ENCODE results near the gene IL17A. TPM values are rescaled to one million over a fixed set of nuclear protein-coding genes. Genes with fewer than 3 reads are reported as not detected.

The IL17A gene
- total RNA-seq, 1 donor, result not detected

DNA sequence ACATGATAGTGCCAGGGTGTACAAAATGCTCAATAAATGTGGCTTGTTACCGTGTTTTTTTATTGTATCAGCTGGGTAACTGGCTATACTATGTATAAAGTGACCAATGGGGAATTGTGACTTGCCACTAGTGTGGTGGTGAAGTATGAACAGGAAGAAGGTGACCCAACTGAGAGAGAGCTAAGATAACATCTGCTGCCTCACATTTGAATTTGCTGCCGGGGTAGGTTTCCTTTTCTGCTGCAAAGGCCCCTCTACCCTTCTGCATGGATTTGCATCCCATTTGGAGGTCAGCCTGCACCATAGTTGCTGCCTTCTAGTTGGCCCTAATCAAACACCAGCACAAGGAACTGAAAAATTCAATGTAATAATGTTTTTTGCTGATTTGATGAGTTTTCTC lies 24.1 kb downstream of the IL17A start:
- no peaks in the 10 kb centered on the region for H3K36me3 ChIP-seq (ENCODE audit: insufficient read depth, low read length)
- H3K4me3 ChIP-seq (ENCODE audit: insufficient read depth, low read length), result no peak overlapping the region
- H4K20me1 ChIP-seq (ENCODE audit: insufficient read depth, low read length), result no peaks in the 10 kb centered on the region
- TF ChIP-seq, protein P1, sequence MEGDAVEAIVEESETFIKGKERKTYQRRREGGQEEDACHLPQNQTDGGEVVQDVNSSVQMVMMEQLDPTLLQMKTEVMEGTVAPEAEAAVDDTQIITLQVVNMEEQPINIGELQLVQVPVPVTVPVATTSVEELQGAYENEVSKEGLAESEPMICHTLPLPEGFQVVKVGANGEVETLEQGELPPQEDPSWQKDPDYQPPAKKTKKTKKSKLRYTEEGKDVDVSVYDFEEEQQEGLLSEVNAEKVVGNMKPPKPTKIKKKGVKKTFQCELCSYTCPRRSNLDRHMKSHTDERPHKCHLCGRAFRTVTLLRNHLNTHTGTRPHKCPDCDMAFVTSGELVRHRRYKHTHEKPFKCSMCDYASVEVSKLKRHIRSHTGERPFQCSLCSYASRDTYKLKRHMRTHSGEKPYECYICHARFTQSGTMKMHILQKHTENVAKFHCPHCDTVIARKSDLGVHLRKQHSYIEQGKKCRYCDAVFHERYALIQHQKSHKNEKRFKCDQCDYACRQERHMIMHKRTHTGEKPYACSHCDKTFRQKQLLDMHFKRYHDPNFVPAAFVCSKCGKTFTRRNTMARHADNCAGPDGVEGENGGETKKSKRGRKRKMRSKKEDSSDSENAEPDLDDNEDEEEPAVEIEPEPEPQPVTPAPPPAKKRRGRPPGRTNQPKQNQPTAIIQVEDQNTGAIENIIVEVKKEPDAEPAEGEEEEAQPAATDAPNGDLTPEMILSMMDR (IDR thresholded peaks at IDR 0.05; ENCODE audit: extremely low read depth, low read depth, low read length), result no peak
- H3K27ac ChIP-seq (ENCODE audit: low read depth, low read length), result no peak overlapping the region
- no peaks in the 10 kb centered on the region for H3K27me3 ChIP-seq (ENCODE audit: insufficient read depth, low read length)
- H3K79me2 ChIP-seq (ENCODE audit: insufficient read depth, low read length), result no peaks in the 10 kb centered on the region
- H3K4me1 ChIP-seq (ENCODE audit: insufficient read depth, low read length), result no peaks in the 10 kb centered on the region
- no peak overlapping the region for H2AFZ ChIP-seq (ENCODE audit: low read length)
- no peaks in the 10 kb centered on the region for H3K9me3 ChIP-seq (ENCODE audit: low read depth, low read length)
- H3K4me2 ChIP-seq (ENCODE audit: insufficient read depth, low read length), result no peak overlapping the region
- DNase-seq (ENCODE audit: insufficient read length, low spot score, missing footprints), result no peak

DNA sequence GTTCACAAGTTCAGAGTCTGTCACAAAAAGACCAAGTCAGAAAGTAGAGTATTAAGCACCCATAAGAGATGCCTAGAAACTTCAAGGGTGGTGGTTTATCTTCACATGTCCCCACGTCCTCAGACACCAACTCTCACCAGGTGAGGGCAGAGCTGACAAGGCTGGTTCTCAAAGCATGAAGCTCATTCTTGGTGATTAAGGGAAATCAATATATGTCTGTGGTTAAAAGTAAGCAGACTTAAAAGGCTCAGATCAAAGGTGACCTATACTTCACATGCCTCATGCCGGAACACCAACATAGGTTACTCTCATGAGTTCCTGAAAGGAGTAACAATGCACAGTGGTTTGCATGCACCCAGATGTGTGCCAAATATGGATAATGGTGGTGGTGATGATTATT lies 27.0 kb downstream of the IL17A start:
- no peak for DNase-seq (ENCODE audit: insufficient read length, low spot score, missing footprints)
- Histone ChIP-seq H3K36me3 (ENCODE audit: insufficient read depth, low read length) (no peaks in the 10 kb centered on the region), H3K79me2 (ENCODE audit: insufficient read depth, low read length) (no peaks in the 10 kb centered on the region), H3K27ac (ENCODE audit: low read depth, low read length) (no peak overlapping the region), H3K4me2 (ENCODE audit: insufficient read depth, low read length) (no peak overlapping the region), H2AFZ (ENCODE audit: low read length) (no peak overlapping the region), H3K27me3 (ENCODE audit: insufficient read depth, low read length) (no peaks in the 10 kb centered on the region), H4K20me1 (ENCODE audit: insufficient read depth, low read length) (no peaks in the 10 kb centered on the region), H3K4me1 (ENCODE audit: insufficient read depth, low read length) (no peaks in the 10 kb centered on the region), H3K9me3 (ENCODE audit: low read depth, low read length) (no peaks in the 10 kb centered on the region), H3K4me3 (ENCODE audit: insufficient read depth, low read length) (no peak overlapping the region)
- TF ChIP-seq, protein P1 (IDR thresholded peaks at IDR 0.05; ENCODE audit: extremely low read depth, low read depth, low read length), result no peak

DNA sequence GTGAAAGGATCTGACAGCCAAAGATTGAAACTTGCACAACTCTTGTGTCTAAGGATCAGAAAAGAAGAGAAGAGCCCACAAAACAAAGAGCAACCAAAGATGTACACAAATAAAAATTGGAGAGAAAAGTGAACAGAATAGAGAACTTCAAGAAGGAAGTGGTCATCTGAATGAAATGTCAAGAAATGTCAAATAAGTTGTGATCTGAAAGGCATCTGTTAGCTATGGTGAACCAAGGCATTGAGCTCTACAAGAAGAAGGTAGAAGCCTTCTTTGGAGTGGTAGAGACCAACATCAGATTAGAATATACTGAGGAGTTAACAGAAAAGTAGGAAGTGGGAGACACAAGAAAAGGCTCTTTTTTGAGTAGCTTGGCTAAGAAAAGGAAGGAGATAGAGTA lies 29.6 kb downstream of the IL17A start:
- TF ChIP-seq, protein P1 (IDR thresholded peaks at IDR 0.05; ENCODE audit: extremely low read depth, low read depth, low read length), result no peak
- Histone ChIP-seq H3K4me3 (ENCODE audit: insufficient read depth, low read length) (no peak overlapping the region), H3K79me2 (ENCODE audit: insufficient read depth, low read length) (no peaks in the 10 kb centered on the region), H3K36me3 (ENCODE audit: insufficient read depth, low read length) (no peaks in the 10 kb centered on the region), H3K27ac (ENCODE audit: low read depth, low read length) (no peak overlapping the region), H3K4me2 (ENCODE audit: insufficient read depth, low read length) (no peak overlapping the region), H4K20me1 (ENCODE audit: insufficient read depth, low read length) (no peaks in the 10 kb centered on the region), H3K27me3 (ENCODE audit: insufficient read depth, low read length) (no peaks in the 10 kb centered on the region), H3K9me3 (ENCODE audit: low read depth, low read length) (no peaks in the 10 kb centered on the region), H3K4me1 (ENCODE audit: insufficient read depth, low read length) (no peaks in the 10 kb centered on the region), H2AFZ (ENCODE audit: low read length) (no peak overlapping the region)
- no peak for DNase-seq (ENCODE audit: insufficient read length, low spot score, missing footprints)

DNA sequence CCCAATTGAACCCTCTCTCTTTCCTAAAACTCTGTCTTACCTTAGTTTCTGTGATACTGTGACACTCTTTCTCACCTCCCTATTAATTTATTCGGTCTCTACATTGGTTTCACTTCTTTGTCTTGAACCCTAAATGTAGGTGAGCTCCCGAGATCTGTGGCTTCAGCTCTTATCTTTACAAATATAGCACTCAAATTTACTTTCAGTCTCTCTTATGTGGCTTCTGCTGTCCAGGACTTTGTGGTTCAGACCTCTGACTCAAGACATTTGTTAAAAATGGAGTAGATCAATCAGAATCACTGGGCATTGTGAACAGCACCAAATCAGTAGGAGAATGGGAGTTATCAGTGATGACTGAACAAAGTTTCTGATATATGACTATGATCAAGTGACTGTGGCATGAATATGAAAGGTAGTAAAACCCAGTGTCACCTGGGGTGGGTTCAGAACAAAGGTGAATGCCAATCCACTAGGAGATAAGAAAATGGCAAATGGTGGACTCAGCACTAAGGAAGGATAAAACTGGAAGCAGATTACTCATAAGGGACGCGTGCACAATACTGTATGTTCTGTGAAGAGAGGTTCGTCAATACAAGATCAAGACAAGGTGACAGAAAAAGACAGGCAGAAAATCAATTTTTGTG lies 30.9 kb downstream of the IL17A start:
- Histone ChIP-seq H3K27ac (ENCODE audit: low read depth, low read length) (no peak overlapping the region), H4K20me1 (ENCODE audit: insufficient read depth, low read length) (no peaks in the 10 kb centered on the region), H3K27me3 (ENCODE audit: insufficient read depth, low read length) (no peaks in the 10 kb centered on the region), H3K4me2 (ENCODE audit: insufficient read depth, low read length) (no peak overlapping the region), H2AFZ (ENCODE audit: low read length) (no peak overlapping the region), H3K79me2 (ENCODE audit: insufficient read depth, low read length) (no peaks in the 10 kb centered on the region), H3K4me3 (ENCODE audit: insufficient read depth, low read length) (no peak overlapping the region), H3K36me3 (ENCODE audit: insufficient read depth, low read length) (no peaks in the 10 kb centered on the region), H3K9me3 (ENCODE audit: low read depth, low read length) (no peaks in the 10 kb centered on the region), H3K4me1 (ENCODE audit: insufficient read depth, low read length) (no peaks in the 10 kb centered on the region)
- DNase-seq (ENCODE audit: insufficient read length, low spot score, missing footprints), result no peak
- TF ChIP-seq, protein P1 (IDR thresholded peaks at IDR 0.05; ENCODE audit: extremely low read depth, low read depth, low read length), result no peak
